GM21447 (cell line): ENCODE data around the gene KRT222.

ENCODE experiments used
- ATAC-seq: cut with Tn5 transposase; IDR thresholded peaks from one replicate; pipeline ENCODE4 v1.9.1; 2021; ENCODE audit not compliant: unreplicated experiment

The KRT222 gene

DNA sequence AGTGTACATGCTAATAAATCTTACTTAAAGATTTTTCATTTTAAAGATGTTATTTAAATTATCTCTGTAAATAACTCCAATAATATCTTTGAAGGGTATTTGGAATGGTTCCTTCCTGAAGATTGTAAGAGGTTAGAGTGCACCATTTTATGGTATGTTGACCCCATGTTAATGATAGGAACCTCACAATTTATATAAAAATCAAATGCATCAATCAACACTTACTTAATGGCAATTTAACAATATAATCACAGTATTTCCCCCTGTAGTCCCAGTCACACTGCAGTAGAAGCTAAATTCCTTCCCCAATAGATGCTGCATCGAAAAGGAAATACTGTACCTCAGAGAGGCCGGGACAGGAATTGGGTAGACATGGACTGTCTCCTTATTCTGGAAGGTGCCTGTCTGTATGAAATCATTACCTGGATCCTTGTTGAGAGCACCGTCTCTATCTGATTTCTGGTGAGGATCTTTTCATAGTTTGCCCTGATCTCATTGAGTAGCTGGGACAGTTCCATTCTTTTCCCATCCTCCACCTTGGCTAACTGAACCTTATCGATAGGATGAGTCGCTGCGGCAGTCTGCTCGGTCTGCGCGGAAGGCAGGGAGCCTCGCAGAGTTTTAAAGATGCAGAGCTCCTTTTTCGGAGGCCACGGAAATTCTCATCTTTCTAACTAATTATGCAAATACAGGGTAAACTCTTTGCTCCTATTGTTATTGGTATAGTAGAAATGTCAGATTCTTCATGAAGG lies at the start of gene KRT222:
KRT222 (minus strand) TSS at position 596 of the 752 bp plus-strand sequence; CDS start at position 518, 78 bp downstream.
- ATAC-seq: no peak

- ATAC-seq: no peak
Measured at GRCh38 chr17:40714473-40714872, 49.5 kb upstream of the KRT222 start.

DNA sequence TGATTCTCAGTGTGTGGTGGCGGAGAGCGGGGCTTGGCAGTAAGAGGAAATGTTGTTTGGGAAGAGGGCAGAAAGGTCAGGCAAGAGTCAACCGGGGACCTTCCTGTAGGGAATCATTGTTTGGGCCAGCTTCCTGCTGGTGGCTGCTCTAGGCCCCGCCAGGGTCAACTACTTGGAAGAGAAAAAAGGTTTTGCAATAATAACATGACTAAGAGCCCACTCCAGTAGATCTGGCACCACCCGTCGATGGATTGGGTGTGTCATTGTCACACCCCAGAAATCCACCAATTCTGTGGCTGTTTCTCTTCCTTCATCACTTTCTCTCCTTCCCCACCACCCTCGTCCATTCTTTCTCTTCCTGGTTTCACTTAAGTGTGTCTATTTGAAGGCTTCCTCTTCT lies 42.8 kb upstream of the KRT222 start:
- ATAC-seq: no peak

- ATAC-seq: no peak
Measured at GRCh38 chr17:40705584-40705983, 40.6 kb upstream of the KRT222 start.

GRCh38 chr17:40703652-40704051 lies 38.7 kb upstream of the KRT222 start, which contains the start of gene KRT24:
Gene KRT24, minus strand, starts transcription at chr17:40703752. Its CDS starts 59 bp downstream, at chr17:40703693.
- no peak for ATAC-seq

- ATAC-seq: no peak
Measured at GRCh38 chr17:40702271-40702670, 37.3 kb upstream of the KRT222 start.

- ATAC-seq: no peak
Measured at GRCh38 chr17:40699853-40700252, 34.9 kb upstream of the KRT222 start.

- ATAC-seq: no peak
Measured at GRCh38 chr17:40699371-40699770, 34.4 kb upstream of the KRT222 start.

GRCh38 chr17:40697297-40697696 lies 32.3 kb upstream of the KRT222 start:
- no peak for ATAC-seq

DNA sequence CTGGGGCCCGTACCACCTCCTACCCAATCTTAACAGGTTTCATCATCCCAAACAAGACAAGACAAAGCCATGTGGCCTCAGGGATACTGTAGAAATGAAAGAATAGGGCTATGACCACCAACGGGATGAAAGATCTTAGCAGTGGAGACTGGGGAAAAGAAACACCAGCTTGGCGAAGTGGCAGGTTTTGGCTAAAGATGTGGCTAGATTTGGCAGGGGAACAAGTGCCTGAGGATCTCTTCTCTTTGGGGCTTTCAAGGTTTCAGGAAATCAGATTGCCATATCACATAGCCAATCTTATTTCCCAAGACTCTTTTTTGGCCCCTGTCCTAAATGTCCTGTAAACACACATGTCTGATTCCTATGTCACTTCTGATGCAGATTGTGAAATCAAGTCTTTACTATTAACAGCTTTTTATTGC lies 31.7 kb upstream of the KRT222 start:
- no peak for ATAC-seq

- ATAC-seq: no peak
Measured at GRCh38 chr17:40695874-40696472, 31.0 kb upstream of the KRT222 start.

DNA sequence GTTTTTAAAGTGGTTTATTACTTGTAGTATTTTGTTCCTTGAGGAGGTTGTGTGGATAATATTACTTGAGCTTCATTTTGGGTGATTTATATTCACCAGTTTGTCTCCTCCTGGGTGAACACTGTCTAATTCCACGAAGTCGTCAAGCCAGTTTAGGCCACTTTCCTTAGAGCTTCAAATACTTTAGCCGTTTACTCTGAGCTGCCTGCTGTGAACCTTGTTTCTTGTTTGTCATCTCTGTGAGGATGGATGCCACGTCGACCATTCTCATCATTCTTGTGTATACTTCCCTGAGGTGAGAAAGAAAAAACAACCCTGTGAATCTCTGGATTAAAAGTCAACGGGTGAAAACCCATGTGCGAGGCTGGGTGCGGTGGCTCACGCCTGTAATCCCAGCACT lies 29.6 kb upstream of the KRT222 start:
- ATAC-seq: no peak

DNA sequence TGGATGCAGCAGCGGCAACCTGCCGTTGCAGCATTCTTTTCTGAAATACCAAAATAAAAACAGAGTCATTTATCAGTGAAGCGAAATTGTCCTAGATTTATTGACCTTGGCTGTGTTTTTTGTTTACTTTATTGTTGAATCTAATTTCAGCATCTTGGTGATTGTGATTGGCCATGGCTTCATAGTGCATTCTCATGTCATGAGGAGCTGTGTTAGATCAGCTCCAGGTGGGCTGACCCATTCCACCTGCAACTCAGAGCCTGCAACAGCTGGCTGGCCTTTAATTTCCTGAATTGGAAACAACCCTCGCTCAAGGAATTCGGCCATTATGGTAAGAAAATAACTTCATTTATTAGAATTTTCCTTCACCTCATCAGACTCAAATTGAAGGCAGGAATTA lies 22.1 kb upstream of the KRT222 start:
- ATAC-seq: no peak

GRCh38 chr17:40686192-40686591 lies 21.2 kb upstream of the KRT222 start:
- ATAC-seq: no peak

GRCh38 chr17:40680998-40681397 lies 16.0 kb upstream of the KRT222 start:
- ATAC-seq: no peak

GRCh38 chr17:40679523-40679907 lies 14.5 kb upstream of the KRT222 start:
- no peak for ATAC-seq

GRCh38 chr17:40678902-40679522 lies 14.0 kb upstream of the KRT222 start:
- ATAC-seq: no peak

GRCh38 chr17:40675905-40676304 lies 10.9 kb upstream of the KRT222 start:
- ATAC-seq: no peak

DNA sequence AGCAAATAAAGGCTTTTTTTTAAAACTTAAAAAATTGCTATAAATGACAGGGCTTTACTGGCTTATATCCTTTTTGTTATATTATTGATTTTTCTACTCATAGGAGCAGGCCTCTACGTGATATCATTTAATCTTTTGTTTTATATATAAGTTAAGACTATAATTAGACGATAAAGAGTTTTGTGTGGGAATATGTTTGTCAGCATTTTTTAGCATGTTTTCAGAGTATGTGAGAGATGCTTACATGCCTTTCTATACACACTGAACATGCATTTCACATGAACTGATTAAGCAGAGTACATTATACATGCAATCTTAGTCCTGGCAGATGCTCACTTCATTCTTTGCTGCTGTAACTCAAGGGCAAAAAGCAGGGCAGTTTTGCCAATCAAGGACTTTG lies 7.7 kb upstream of the KRT222 start:
- ATAC-seq: no peak

- ATAC-seq: no peak
Measured at GRCh38 chr17:40671282-40671681, 6.3 kb upstream of the KRT222 start.

DNA sequence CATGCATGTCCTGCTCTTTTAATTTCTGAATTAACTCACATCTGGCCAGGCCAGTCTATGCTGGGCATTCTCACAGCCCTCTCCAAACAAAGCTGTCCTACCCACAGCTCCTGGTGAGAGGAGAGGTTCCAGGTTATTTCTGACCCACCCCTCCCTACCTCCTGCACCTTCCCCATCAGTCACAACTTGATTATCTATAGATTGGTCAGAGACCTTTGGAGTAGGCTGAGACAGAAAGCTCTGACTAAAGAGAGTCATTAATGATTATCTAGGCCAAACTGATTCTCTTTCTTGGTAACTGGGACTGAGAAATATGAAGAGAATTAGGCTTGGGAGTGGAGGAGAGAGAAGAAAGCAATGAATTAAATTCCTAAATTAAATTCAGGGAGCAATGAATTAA lies 1.4 kb upstream of the KRT222 start:
- ATAC-seq: no peak

GRCh38 chr17:40663252-40663651 lies 1.7 kb downstream of the KRT222 start:
- ATAC-seq: no peak
